HepG2 (cell line): ENCODE data around the gene DCLRE1C. TPM values are rescaled to one million over a fixed set of nuclear protein-coding genes. Genes with fewer than 3 reads are reported as not detected.
A peak's percentile ranks its signal among the peaks of the same experiment; 100 is the strongest.

ENCODE experiments used
- GABPA ChIP-seq, 2 experiments: IDR thresholded peaks; 2 replicates each; pipeline ENCODE4 v1.6.1; 2011 to 2016; ENCODE audit warnings: low read depth in 2 of 2, low read length in 1 of 2, missing biosample characterization in 1 of 2, missing genetic modification characterization in 1 of 2
- HIVEP1 ChIP-seq: sonication (generic); formaldehyde crosslinking; IDR thresholded peaks from 2 replicates; pipeline ENCODE4 v1.4.0; 2020; ENCODE audit warnings: mild to moderate bottlenecking, missing genetic modification reagents
- NR2C2 ChIP-seq: sonication (generic); formaldehyde crosslinking; IDR thresholded peaks from 2 replicates; pipeline ENCODE4 v1.4.0; 2020; ENCODE audit warnings: missing genetic modification reagents, mild to moderate bottlenecking, moderate library complexity, borderline replicate concordance
- PCBP1 ChIP-seq: fragments of 200-400 bp; formaldehyde crosslinking; IDR thresholded peaks from 2 replicates; pipeline ENCODE4 v1.6.1; 2017; ENCODE audit warnings: mild to moderate bottlenecking, low read depth, low read length, borderline replicate concordance
- PRPF4 ChIP-seq: fragments of 200-400 bp; formaldehyde crosslinking; IDR thresholded peaks from 2 replicates; pipeline ENCODE4 v1.6.1; 2016; ENCODE audit warnings: low read length, low read depth; ENCODE audit not compliant: poor library complexity, severe bottlenecking
- SMARCE1 ChIP-seq: fragments of 450-650 bp; IDR thresholded peaks from 2 replicates; pipeline ENCODE4 v1.6.1; 2017; ENCODE audit warnings: borderline replicate concordance
- WIZ ChIP-seq: sonication (generic); formaldehyde crosslinking; IDR thresholded peaks from 2 replicates; pipeline ENCODE4 v1.5.1; 2020; ENCODE audit warnings: mild to moderate bottlenecking, missing genetic modification reagents
- YEATS4 ChIP-seq: sonication (generic); formaldehyde crosslinking; IDR thresholded peaks from 2 replicates; pipeline ENCODE4 v1.4.0; 2020; ENCODE audit warnings: missing genetic modification reagents, borderline replicate concordance
- ZBTB1 ChIP-seq: sonication (generic); formaldehyde crosslinking; IDR thresholded peaks from 2 replicates; pipeline ENCODE4 v1.4.0; 2020; ENCODE audit warnings: missing genetic modification reagents, borderline replicate concordance
- ZBTB42 ChIP-seq: sonication (generic); formaldehyde crosslinking; IDR thresholded peaks from 2 replicates; pipeline ENCODE4 v1.5.0; 2020; ENCODE audit warnings: mild to moderate bottlenecking, missing genetic modification reagents
- ZC3H13 ChIP-seq: sonication (generic); formaldehyde crosslinking; IDR thresholded peaks from 2 replicates; pipeline ENCODE4 v1.8.1; 2023; ENCODE audit warnings: mild to moderate bottlenecking, missing genetic modification reagents, moderate library complexity
- ZNF501 ChIP-seq: sonication (generic); formaldehyde crosslinking; IDR thresholded peaks from 2 replicates; pipeline ENCODE4 v1.5.1; 2020; ENCODE audit warnings: mild to moderate bottlenecking, moderate library complexity, missing genetic modification reagents
- polyA plus RNA-seq, 8 experiments: library from polyadenylated mRNA; depleted of rRNA in 3 of 8; stranded (reverse) in 7 of 8; unstranded in 1 of 8; fragments of >200 nt; fragmentation: Illumina TruSeq in 4 of 8; extraction: Trizol in 4 of 8; gene quantifications; 2 replicates each; pipeline versions ENCODE4 v1.2.1 to v1.2.3, GENCODE V29; 2011 to 2016; ENCODE audit warnings: low read depth in 4 of 8, missing spikeins in 1 of 8, mixed read lengths in 1 of 8; ENCODE audit not compliant: insufficient read depth in 1 of 8
- total RNA-seq, 5 experiments: library from RNA; depleted of rRNA; stranded (reverse); fragments of >200 nt; fragmentation: Illumina TruSeq; extraction: Trizol; gene quantifications; 2 replicates each; pipeline ENCODE4 v1.2.3, GENCODE V29; 2016; ENCODE audit warnings: low read depth in 1 of 5
- TF ChIP-seq, protein P1 (sequence below): sonication (generic); formaldehyde crosslinking; IDR thresholded peaks from 2 replicates; pipeline ENCODE4 v1.4.0; 2020; ENCODE audit warnings: missing genetic modification reagents
- TF ChIP-seq, protein P2 (sequence below): sonication (generic); formaldehyde crosslinking; IDR thresholded peaks from 2 replicates; pipeline ENCODE4 v1.5.1; 2020; ENCODE audit warnings: missing genetic modification reagents, mild to moderate bottlenecking, borderline replicate concordance
- TF ChIP-seq, protein P3 (sequence below): IDR thresholded peaks from 2 replicates; pipeline ENCODE4 v1.6.1; 2012; ENCODE audit warnings: low read depth, low read length, improper control_type of control experiment
- TF ChIP-seq, protein P4 (sequence below): sonication (generic); formaldehyde crosslinking; IDR thresholded peaks from 2 replicates; pipeline ENCODE4; 2020; ENCODE audit warnings: missing genetic modification reagents, mild to moderate bottlenecking, borderline replicate concordance

DCLRE1C gene
- total and polyA plus RNA-seq, 2 of the 13 experiments (the other 11 are each of a cell fraction or from before 2014, with no cell fraction given), result 3.0 to 10.3 TPM

DNA sequence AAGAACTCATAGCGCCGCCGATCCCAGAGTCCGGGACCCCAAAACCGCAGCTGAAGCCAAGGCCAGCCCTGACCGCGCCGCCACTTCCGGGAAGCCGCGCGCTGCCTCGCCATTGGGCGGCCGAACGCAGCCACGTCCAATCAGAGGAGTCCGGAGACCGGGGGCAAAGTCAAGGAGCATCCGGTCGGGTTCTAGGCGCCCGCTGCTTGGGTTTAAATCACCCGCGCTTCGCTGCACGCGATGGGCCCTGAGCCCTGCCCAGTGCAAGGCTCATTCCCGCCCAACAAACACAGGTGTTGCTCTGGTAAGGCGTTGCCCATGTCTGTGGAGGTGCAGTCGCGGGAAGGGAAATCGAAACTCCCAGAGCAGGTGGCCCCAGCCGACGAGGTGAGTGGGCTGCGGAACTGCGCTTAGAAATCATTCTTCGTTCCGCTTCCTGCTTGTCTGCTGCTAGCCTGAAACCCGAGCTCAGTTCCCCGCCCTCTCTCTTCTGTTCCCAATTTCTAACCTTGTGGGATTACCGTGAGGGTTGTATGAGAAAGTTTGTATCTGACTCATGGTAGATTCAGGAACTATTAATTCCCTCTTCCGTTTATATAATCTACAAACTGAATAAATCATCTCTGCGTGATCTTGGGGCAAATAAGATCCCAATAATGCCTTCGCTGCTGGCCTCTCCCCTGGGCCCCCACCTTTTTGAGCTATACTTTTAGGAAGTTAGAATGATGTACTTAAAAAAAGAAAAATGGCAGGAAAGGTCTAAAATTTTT, at the start of gene DCLRE1C (continued):
- TF ChIP-seq ZNF501 (peak; percentile 85), ZBTB42 (CRISPR knock-in tag) (0 out of 2 replicates have a peak, but pooled peaks have one; percentile 65), SMARCE1 (no peak), ZBTB1 (CRISPR knock-in tag) (no peak), HIVEP1 (peak; percentile 77), GABPA (IDR thresholded peaks at IDR 0.05; ENCODE audit: low read depth, low read length) (peak; percentile 69), GABPA (CRISPR knock-in tag; IDR thresholded peaks at IDR 0.05; ENCODE audit: low read depth) (peak; percentile 91), WIZ (CRISPR knock-in tag) (peak; percentile 31; the same call in 1 of the 2 replicates), PCBP1 (0 out of 2 replicates have a peak, but pooled peaks have one; percentile 84), ZC3H13 (CRISPR knock-in tag) (peak; percentile 96), YEATS4 (CRISPR knock-in tag) (peak; percentile 97), NR2C2 (peak; percentile 59; the same call in 1 of the 2 replicates), PRPF4 (no peak)
- TF ChIP-seq, protein P1, sequence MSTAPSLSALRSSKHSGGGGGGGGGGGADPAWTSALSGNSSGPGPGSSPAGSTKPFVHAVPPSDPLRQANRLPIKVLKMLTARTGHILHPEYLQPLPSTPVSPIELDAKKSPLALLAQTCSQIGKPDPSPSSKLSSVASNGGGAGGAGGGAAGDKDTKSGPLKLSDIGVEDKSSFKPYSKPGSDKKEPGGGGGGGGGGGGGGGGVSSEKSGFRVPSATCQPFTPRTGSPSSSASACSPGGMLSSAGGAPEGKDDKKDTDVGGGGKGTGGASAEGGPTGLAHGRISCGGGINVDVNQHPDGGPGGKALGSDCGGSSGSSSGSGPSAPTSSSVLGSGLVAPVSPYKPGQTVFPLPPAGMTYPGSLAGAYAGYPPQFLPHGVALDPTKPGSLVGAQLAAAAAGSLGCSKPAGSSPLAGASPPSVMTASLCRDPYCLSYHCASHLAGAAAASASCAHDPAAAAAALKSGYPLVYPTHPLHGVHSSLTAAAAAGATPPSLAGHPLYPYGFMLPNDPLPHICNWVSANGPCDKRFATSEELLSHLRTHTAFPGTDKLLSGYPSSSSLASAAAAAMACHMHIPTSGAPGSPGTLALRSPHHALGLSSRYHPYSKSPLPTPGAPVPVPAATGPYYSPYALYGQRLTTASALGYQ (CRISPR knock-in tag), result peak; percentile 38; the same call in 1 of the 2 replicates
- TF ChIP-seq, protein P2, sequence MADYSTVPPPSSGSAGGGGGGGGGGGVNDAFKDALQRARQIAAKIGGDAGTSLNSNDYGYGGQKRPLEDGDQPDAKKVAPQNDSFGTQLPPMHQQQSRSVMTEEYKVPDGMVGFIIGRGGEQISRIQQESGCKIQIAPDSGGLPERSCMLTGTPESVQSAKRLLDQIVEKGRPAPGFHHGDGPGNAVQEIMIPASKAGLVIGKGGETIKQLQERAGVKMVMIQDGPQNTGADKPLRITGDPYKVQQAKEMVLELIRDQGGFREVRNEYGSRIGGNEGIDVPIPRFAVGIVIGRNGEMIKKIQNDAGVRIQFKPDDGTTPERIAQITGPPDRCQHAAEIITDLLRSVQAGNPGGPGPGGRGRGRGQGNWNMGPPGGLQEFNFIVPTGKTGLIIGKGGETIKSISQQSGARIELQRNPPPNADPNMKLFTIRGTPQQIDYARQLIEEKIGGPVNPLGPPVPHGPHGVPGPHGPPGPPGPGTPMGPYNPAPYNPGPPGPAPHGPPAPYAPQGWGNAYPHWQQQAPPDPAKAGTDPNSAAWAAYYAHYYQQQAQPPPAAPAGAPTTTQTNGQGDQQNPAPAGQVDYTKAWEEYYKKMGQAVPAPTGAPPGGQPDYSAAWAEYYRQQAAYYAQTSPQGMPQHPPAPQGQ (CRISPR knock-in tag), result no peak
- TF ChIP-seq, protein P3, sequence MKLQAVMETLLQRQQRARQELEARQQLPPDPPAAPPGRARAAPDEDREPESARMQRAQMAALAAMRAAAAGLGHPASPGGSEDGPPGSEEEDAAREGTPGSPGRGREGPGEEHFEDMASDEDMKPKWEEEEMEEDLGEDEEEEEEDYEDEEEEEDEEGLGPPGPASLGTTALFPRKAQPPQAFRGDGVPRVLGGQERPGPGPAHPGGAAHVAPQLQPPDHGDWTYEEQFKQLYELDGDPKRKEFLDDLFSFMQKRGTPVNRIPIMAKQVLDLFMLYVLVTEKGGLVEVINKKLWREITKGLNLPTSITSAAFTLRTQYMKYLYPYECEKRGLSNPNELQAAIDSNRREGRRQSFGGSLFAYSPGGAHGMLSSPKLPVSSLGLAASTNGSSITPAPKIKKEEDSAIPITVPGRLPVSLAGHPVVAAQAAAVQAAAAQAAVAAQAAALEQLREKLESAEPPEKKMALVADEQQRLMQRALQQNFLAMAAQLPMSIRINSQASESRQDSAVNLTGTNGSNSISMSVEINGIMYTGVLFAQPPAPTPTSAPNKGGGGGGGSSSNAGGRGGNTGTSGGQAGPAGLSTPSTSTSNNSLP, result no peak
- TF ChIP-seq, protein P4, sequence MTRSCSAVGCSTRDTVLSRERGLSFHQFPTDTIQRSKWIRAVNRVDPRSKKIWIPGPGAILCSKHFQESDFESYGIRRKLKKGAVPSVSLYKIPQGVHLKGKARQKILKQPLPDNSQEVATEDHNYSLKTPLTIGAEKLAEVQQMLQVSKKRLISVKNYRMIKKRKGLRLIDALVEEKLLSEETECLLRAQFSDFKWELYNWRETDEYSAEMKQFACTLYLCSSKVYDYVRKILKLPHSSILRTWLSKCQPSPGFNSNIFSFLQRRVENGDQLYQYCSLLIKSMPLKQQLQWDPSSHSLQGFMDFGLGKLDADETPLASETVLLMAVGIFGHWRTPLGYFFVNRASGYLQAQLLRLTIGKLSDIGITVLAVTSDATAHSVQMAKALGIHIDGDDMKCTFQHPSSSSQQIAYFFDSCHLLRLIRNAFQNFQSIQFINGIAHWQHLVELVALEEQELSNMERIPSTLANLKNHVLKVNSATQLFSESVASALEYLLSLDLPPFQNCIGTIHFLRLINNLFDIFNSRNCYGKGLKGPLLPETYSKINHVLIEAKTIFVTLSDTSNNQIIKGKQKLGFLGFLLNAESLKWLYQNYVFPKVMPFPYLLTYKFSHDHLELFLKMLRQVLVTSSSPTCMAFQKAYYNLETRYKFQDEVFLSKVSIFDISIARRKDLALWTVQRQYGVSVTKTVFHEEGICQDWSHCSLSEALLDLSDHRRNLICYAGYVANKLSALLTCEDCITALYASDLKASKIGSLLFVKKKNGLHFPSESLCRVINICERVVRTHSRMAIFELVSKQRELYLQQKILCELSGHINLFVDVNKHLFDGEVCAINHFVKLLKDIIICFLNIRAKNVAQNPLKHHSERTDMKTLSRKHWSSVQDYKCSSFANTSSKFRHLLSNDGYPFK (CRISPR knock-in tag), result peak; percentile 92
